Thyroid gland (tissue), 4 donors: ENCODE results near the gene CUTC. TPM values are rescaled to one million over a fixed set of nuclear protein-coding genes. Genes with fewer than 3 reads are reported as not detected.

Experiments used
- DNase-seq, 2 donors: peaks; one replicate each; pipeline ENCODE4 v3.0.0-alpha.2; 2019
- H3K27ac ChIP-seq, 3 donors: fragments of 200-600 bp; sonication (generic); 1 replicate in 2 of 3; 2 replicates in 1 of 3; pipeline ENCODE4 v1.5.1; 2016 to 2019; ENCODE audit warnings: mild to moderate bottlenecking in 1 of 3, moderate library complexity in 1 of 3
- H3K27me3 ChIP-seq: fragments of 200-600 bp; sonication (generic); one replicate; pipeline ENCODE4 v1.5.1; 2019
- H3K36me3 ChIP-seq, 2 donors: fragments of 200-600 bp; sonication (generic); one replicate each; pipeline ENCODE4 v1.5.1; 2016 to 2019
- H3K4me1 ChIP-seq, 2 donors: fragments of 200-600 bp; sonication (generic); one replicate each; pipeline ENCODE4 v1.5.1; 2017 to 2019
- H3K4me3 ChIP-seq, 3 donors: fragments of 200-600 bp; sonication (generic); replicated peaks in 1 of 3; 1 replicate in 2 of 3; 2 replicates in 1 of 3; pipeline ENCODE4 v1.5.1; 2016; ENCODE audit warnings: mild to moderate bottlenecking in 1 of 3
- H3K9me3 ChIP-seq: fragments of 200-600 bp; sonication (generic); one replicate; pipeline ENCODE4 v1.5.1; 2017
- CTCF ChIP-seq, 6 experiments: fragments of 200-600 bp in 3 of 6; fragments of 450-650 bp in 3 of 6; sonication (generic) in 3 of 6; IDR thresholded peaks; one replicate each; pipeline ENCODE4 v1.5.1; 2016 to 2019; ENCODE audit warnings: antibody characterized with exemption in 6 of 6, mild to moderate bottlenecking in 2 of 6, inconsistent platforms in 1 of 6, moderate library complexity in 1 of 6
- POLR2A ChIP-seq, 2 donors: fragments of 450-650 bp; IDR thresholded peaks; one replicate each; pipeline ENCODE4 v1.6.1; 2017; ENCODE audit warnings: antibody characterized with exemption in 2 of 2, mild to moderate bottlenecking in 2 of 2, moderate library complexity in 1 of 2
- WGBS, 2 donors: methylation state at CpG; one replicate each; pipeline ENCODE4 v1.1.5; 2017; 5-methylcytosine and 5-hydroxymethylcytosine counted together
- intact Hi-C: fragments of 100-400 bp; cut with DNase I; formaldehyde crosslinking; loops from one replicate; pipeline ENCODE4 v1.15.1; 2023
- total RNA-seq, 4 donors: library from RNA; depleted of rRNA; stranded (reverse); fragments of >200 nt; gene quantifications; one replicate each; pipeline ENCODE4 v1.2.3, GENCODE V29; 2016

The CUTC gene
- total RNA-seq, 4 donors from 2014 or later: 18.6 to 25.7 (median 20.7) TPM

DNA sequence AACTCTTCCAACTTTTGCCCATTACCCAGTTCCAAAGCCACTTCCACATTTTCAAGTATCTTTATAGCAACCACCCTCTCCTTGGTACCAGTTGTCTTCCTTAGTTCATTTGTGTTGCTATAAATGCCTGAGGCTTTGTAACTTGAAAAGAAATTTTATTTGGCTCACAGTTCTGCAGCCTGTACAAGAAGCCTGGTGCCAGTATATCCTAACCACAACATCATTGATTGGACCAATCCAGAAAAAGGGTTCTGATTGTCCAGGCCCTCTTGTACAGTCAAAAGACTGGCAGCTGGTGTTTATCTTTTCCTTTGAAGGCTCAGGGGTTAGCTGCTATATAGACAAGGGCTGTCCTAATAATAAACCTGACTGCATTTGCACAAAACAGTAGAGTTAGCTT lies 29.3 kb downstream of the CUTC start:
- Histone ChIP-seq H3K4me1 (no peaks in the 10 kb centered on the region), H3K4me3 (no peak overlapping the region), H3K9me3 (no peaks in the 10 kb centered on the region), H3K27ac (no peak overlapping the region), H3K36me3 (peaks cover 15 to 20% of the 10 kb centered on the region in 2 donors), H3K27me3 (no peaks in the 10 kb centered on the region)
- intact Hi-C loops: no loop called here
- no peak for DNase-seq
- no peak for TF ChIP-seq CTCF (IDR thresholded peaks at IDR 0.05)
- TF ChIP-seq POLR2A (IDR thresholded peaks at IDR 0.05): no peak

- 82 to 83% methylated on average over 4 of the region's 4 CpGs for WGBS, 2 donors
- Histone ChIP-seq H3K36me3 (no peaks in the 10 kb centered on the region), H3K4me1 (no peaks in the 10 kb centered on the region), H3K4me3 (no peak overlapping the region), H3K27ac (no peak overlapping the region), H3K9me3 (no peaks in the 10 kb centered on the region), H3K27me3 (no peaks in the 10 kb centered on the region)
- no peak for DNase-seq
- TF ChIP-seq CTCF (IDR thresholded peaks at IDR 0.05): no peak
- no peak for TF ChIP-seq POLR2A (IDR thresholded peaks at IDR 0.05)
- intact Hi-C loops: no loop called here
Measured at GRCh38 chr10:99765672-99766301, 33.8 kb downstream of the CUTC start.

GRCh38 chr10:99766302-99766681 lies 34.3 kb downstream of the CUTC start:
- Histone ChIP-seq H3K4me3 (no peak overlapping the region), H3K27me3 (no peaks in the 10 kb centered on the region), H3K36me3 (no peaks in the 10 kb centered on the region), H3K4me1 (no peaks in the 10 kb centered on the region), H3K27ac (no peak overlapping the region), H3K9me3 (no peaks in the 10 kb centered on the region)
- intact Hi-C loops: no loop called here
- no peak for TF ChIP-seq POLR2A (IDR thresholded peaks at IDR 0.05)
- TF ChIP-seq CTCF (IDR thresholded peaks at IDR 0.05): no peak
- 76 to 78% methylated on average over 8 of the region's 8 CpGs for WGBS, 2 donors
- DNase-seq: no peak

DNA sequence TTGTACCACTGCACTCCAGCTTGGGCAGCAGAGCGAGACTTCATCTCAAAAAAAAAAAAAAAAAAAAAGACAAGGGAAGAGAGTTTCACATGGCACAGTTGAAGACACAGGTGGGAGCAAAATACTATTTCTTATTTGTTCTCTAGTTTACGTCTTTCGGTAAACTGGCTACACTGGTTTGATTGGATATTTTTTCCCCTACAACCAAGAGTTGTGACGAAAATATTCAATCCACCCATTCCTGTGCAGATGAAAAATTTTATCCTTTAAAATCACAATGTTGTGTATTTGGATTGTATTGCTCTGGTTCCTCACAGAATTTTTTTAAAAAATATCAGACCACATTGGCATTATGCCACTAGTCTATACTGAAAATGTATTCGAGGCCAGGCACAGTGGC lies 35.9 kb downstream of the CUTC start:
- intact Hi-C loops: no loop called here
- H3K4me3 ChIP-seq: no peak overlapping the region
- no peaks in the 10 kb centered on the region for H3K4me1 ChIP-seq
- H3K9me3 ChIP-seq: no peaks in the 10 kb centered on the region
- no peak for TF ChIP-seq CTCF (IDR thresholded peaks at IDR 0.05)
- TF ChIP-seq POLR2A (IDR thresholded peaks at IDR 0.05): no peak
- no peaks in the 10 kb centered on the region for H3K27me3 ChIP-seq
- 62 to 67% methylated on average over 5 of the region's 5 CpGs for WGBS, 2 donors
- DNase-seq: no peak
- no peak overlapping the region for H3K27ac ChIP-seq
- no peaks in the 10 kb centered on the region for H3K36me3 ChIP-seq

- WGBS, 2 donors: 67 to 72% methylated on average over 2 of the region's 2 CpGs
- intact Hi-C loops: no loop called here
Measured at GRCh38 chr10:99768556-99768955, 36.5 kb downstream of the CUTC start.

More at GRCh38 chr10:99768556-99768955, 36.5 kb downstream of the CUTC start:
- no peaks in the 10 kb centered on the region for H3K27me3 ChIP-seq
- H3K9me3 ChIP-seq: no peaks in the 10 kb centered on the region
- no peaks in the 10 kb centered on the region for H3K4me1 ChIP-seq
- no peak overlapping the region for H3K27ac ChIP-seq
- H3K36me3 ChIP-seq: no peaks in the 10 kb centered on the region
- H3K4me3 ChIP-seq: no peak overlapping the region
- TF ChIP-seq POLR2A (IDR thresholded peaks at IDR 0.05) (no peak), CTCF (IDR thresholded peaks at IDR 0.05) (no peak)
- no peak for DNase-seq
